C4-2B (cell line): Measurements from ENCODE around the gene ATP6V1D.

Source experiments
- ZFX ChIP-seq: fragments of 450-650 bp; IDR thresholded peaks from 2 replicates; pipeline ENCODE4 v1.6.1; 2017
- TF ChIP-seq, protein P1 (sequence below): fragments of 450-650 bp; conservative IDR thresholded peaks from 2 replicates; pipeline ENCODE4 v1.5.1; 2017; ENCODE audit warnings: mild to moderate bottlenecking

DNA sequence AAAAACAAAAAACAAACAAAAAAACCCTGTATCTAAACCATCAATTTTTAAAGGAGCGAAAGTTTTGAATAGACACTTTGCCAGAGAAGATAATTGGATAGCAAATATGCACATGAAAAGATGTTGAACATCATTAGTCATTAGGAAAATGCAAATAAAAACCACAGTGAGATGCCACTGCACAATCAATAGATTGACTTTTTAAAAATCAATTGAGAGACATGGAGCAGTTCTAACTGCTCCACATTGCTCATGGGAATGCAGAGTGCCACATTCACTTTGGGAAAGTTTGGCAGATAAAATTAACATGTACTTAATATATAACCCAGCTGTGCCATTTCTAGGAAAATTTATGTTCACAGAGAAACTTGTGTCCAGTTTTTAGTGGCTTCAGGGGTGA, 13.2 kb upstream of the ATP6V1D start:
- TF ChIP-seq, protein P1, sequence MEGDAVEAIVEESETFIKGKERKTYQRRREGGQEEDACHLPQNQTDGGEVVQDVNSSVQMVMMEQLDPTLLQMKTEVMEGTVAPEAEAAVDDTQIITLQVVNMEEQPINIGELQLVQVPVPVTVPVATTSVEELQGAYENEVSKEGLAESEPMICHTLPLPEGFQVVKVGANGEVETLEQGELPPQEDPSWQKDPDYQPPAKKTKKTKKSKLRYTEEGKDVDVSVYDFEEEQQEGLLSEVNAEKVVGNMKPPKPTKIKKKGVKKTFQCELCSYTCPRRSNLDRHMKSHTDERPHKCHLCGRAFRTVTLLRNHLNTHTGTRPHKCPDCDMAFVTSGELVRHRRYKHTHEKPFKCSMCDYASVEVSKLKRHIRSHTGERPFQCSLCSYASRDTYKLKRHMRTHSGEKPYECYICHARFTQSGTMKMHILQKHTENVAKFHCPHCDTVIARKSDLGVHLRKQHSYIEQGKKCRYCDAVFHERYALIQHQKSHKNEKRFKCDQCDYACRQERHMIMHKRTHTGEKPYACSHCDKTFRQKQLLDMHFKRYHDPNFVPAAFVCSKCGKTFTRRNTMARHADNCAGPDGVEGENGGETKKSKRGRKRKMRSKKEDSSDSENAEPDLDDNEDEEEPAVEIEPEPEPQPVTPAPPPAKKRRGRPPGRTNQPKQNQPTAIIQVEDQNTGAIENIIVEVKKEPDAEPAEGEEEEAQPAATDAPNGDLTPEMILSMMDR: no peak
- TF ChIP-seq ZFX: no peak
